ENCODE results near the gene ARFGEF3. TPM values are rescaled to one million over a fixed set of nuclear protein-coding genes. Genes with fewer than 3 reads are reported as not detected.

The ARFGEF3 gene
- total RNA-seq, 3 donors from 2014 or later = 1.9 to 28.1 (median 22.0) TPM

GRCh38 chr6:138239774-138240173 is 78.0 kb downstream of the ARFGEF3 start:
- H3K27ac ChIP-seq = no peak overlapping the region
- intact Hi-C loops (cut with DNase I; ENCODE audit: low total_unique reads) = no loop called here
- no peak for DNase-seq (ENCODE audit: low spot score in 2 of 2)

GRCh38 chr6:138240476-138241245 is 78.9 kb downstream of the ARFGEF3 start:
- no peak for DNase-seq (ENCODE audit: low spot score in 2 of 2)
- no peaks in the 10 kb centered on the region for H3K27me3 ChIP-seq
- H3K4me3 ChIP-seq = no peak overlapping the region
- no peaks in the 10 kb centered on the region for H3K9me3 ChIP-seq
- no peak for TF ChIP-seq POLR2AphosphoS5 (IDR thresholded peaks at IDR 0.05)
- H3K4me1 ChIP-seq = no peaks in the 10 kb centered on the region
- no peak overlapping the region for H3K27ac ChIP-seq
- intact Hi-C loops (cut with DNase I; ENCODE audit: low total_unique reads) = no loop called here
- no peaks in the 10 kb centered on the region for H3K36me3 ChIP-seq

More at GRCh38 chr6:138239774-138240173, 78.0 kb downstream of the ARFGEF3 start:
- no peaks in the 10 kb centered on the region for H3K27me3 ChIP-seq
- H3K4me1 ChIP-seq = no peaks in the 10 kb centered on the region
- no peak overlapping the region for H3K4me3 ChIP-seq
- no peaks in the 10 kb centered on the region for H3K9me3 ChIP-seq
- H3K36me3 ChIP-seq = no peaks in the 10 kb centered on the region
- no peak for TF ChIP-seq POLR2AphosphoS5 (IDR thresholded peaks at IDR 0.05)
- no peak for TF ChIP-seq CTCF (IDR thresholded peaks at IDR 0.05)
- TF ChIP-seq POLR2A (IDR thresholded peaks at IDR 0.05) = no peak

- DNase-seq (ENCODE audit: low spot score in 2 of 2) = no peak
Observed at GRCh38 chr6:138241381-138241780, 79.6 kb downstream of the ARFGEF3 start.

GRCh38 chr6:138241934-138242333 is 80.2 kb downstream of the ARFGEF3 start:
- intact Hi-C loops (cut with DNase I; ENCODE audit: low total_unique reads) = no loop called here
- Histone ChIP-seq H3K4me1 (no peaks in the 10 kb centered on the region), H3K27me3 (no peaks in the 10 kb centered on the region), H3K4me3 (no peak overlapping the region), H3K9me3 (no peaks in the 10 kb centered on the region), H3K36me3 (no peaks in the 10 kb centered on the region), H3K27ac (no peak overlapping the region)
- DNase-seq (ENCODE audit: low spot score in 2 of 2) = no peak
- TF ChIP-seq POLR2AphosphoS5 (IDR thresholded peaks at IDR 0.05) = no peak
- TF ChIP-seq CTCF (IDR thresholded peaks at IDR 0.05) = no peak
- TF ChIP-seq POLR2A (IDR thresholded peaks at IDR 0.05) = no peak

More at GRCh38 chr6:138241381-138241780, 79.6 kb downstream of the ARFGEF3 start:
- Histone ChIP-seq H3K4me3 (no peak overlapping the region), H3K27me3 (no peaks in the 10 kb centered on the region), H3K27ac (no peak overlapping the region), H3K36me3 (no peaks in the 10 kb centered on the region), H3K9me3 (no peaks in the 10 kb centered on the region), H3K4me1 (no peaks in the 10 kb centered on the region)
- intact Hi-C loops (cut with DNase I; ENCODE audit: low total_unique reads) = no loop called here
- no peak for TF ChIP-seq CTCF (IDR thresholded peaks at IDR 0.05)
- TF ChIP-seq POLR2AphosphoS5 (IDR thresholded peaks at IDR 0.05) = no peak

GRCh38 chr6:138242987-138243592 is 81.4 kb downstream of the ARFGEF3 start:
- H3K4me3 ChIP-seq = no peak overlapping the region
- H3K36me3 ChIP-seq = no peaks in the 10 kb centered on the region
- no peak for TF ChIP-seq CTCF (IDR thresholded peaks at IDR 0.05)
- no peak for TF ChIP-seq POLR2AphosphoS5 (IDR thresholded peaks at IDR 0.05)
- TF ChIP-seq POLR2A (IDR thresholded peaks at IDR 0.05) = no peak
- no peaks in the 10 kb centered on the region for H3K9me3 ChIP-seq
- no peaks in the 10 kb centered on the region for H3K27me3 ChIP-seq
- no peaks in the 10 kb centered on the region for H3K4me1 ChIP-seq
- DNase-seq (ENCODE audit: low spot score in 2 of 2) = no peak
- H3K27ac ChIP-seq = no peak overlapping the region
- intact Hi-C loops (cut with DNase I; ENCODE audit: low total_unique reads) = no loop called here

Measured in breast epithelium (tissue), 4 donors.